PC-3 (cell line): Measurements from ENCODE around the gene CTDSP2. TPM values are rescaled to one million over a fixed set of nuclear protein-coding genes. Genes with fewer than 3 reads are reported as not detected.

Experiments
- ATAC-seq: fragments of 200-7000 bp; cut with Tn5 transposase; 2 replicates; pipeline ENCODE4 v1.9.1; 2020; ENCODE audit warnings: mild to moderate bottlenecking, moderate library complexity
- BruUV-seq: library from RNA; stranded (reverse); fragments of 400-500 nt; replicated peaks from 2 replicates; lab custom pipeline; 2021; lab: Mats Ljungman, UMichigan
- CTCF ChIA-PET: fragments of 300-600 bp; sonication (Branson Sonifier 250); formaldehyde crosslinking; loops from one replicate; lab custom pipeline; 2022; ENCODE audit warnings: antibody characterized with exemption; lab: Charles Lee
- POLR2A ChIA-PET: fragments of 300-600 bp; sonication (Branson Sonifier 250); formaldehyde crosslinking; loops from one replicate; lab custom pipeline; 2022; ENCODE audit warnings: antibody characterized with exemption; ENCODE audit not compliant: unreplicated experiment; lab: Charles Lee
- DNase-seq: peaks from one replicate; pipeline ENCODE4 v3.0.0-alpha.2; 2015
- H2AFZ ChIP-seq: fragments of 300-600 bp; sonication (generic); 2 replicates; pipeline ENCODE4 v1.6.0; 2016; ENCODE audit warnings: antibody characterized with exemption, low read length
- H3F3A ChIP-seq: fragments of 300-600 bp; sonication (generic); one replicate; pipeline ENCODE4 v1.6.0; 2017; ENCODE audit warnings: antibody characterized with exemption, low read length, control low read depth, mild to moderate bottlenecking; ENCODE audit not compliant: unreplicated experiment
- H3K27ac ChIP-seq: fragments of 300-600 bp; sonication (generic); 2 replicates; pipeline ENCODE4 v1.5.1; 2016; ENCODE audit warnings: mild to moderate bottlenecking, low read length
- H3K27me3 ChIP-seq: fragments of 300-600 bp; sonication (generic); 2 replicates; pipeline ENCODE4 v1.6.1; 2016; ENCODE audit warnings: low read length, mixed read lengths
- H3K36me3 ChIP-seq: fragments of 300-600 bp; sonication (generic); 2 replicates; pipeline ENCODE4 v1.6.1; 2016; ENCODE audit warnings: low read depth, mixed run types, low read length, mixed read lengths
- H3K4me1 ChIP-seq: fragments of 300-600 bp; sonication (generic); 2 replicates; pipeline ENCODE4 v1.5.1; 2016; ENCODE audit warnings: low read length; ENCODE audit not compliant: insufficient read depth
- H3K4me2 ChIP-seq: fragments of 300-600 bp; sonication (generic); 2 replicates; pipeline ENCODE4 v1.6.0; 2016; ENCODE audit warnings: low read length
- H3K4me3 ChIP-seq: fragments of 300-600 bp; sonication (generic); 2 replicates; pipeline ENCODE4 v1.5.1; 2016; ENCODE audit warnings: mild to moderate bottlenecking, low read length, mixed read lengths
- H3K79me2 ChIP-seq: fragments of 300-600 bp; sonication (generic); 2 replicates; pipeline ENCODE4 v1.6.1; 2017; ENCODE audit warnings: low read length, mixed read lengths
- H3K9ac ChIP-seq: fragments of 300-600 bp; sonication (generic); 2 replicates; pipeline ENCODE4 v1.6.0; 2016; ENCODE audit warnings: mild to moderate bottlenecking, low read length
- H3K9me2 ChIP-seq: fragments of 300-600 bp; sonication (generic); replicated peaks from 2 replicates; pipeline ENCODE4 v1.6.1; 2016; ENCODE audit warnings: mixed run types, low read length, mixed read lengths
- H3K9me3 ChIP-seq: fragments of 300-600 bp; sonication (generic); 2 replicates; pipeline ENCODE4 v1.6.1; 2016; ENCODE audit warnings: low read length, mixed read lengths
- H4K20me1 ChIP-seq: fragments of 300-600 bp; sonication (generic); 2 replicates; pipeline ENCODE4 v1.6.1; 2016; ENCODE audit warnings: low read length, mixed read lengths
- EZH2 ChIP-seq: fragments of 300-600 bp; sonication (generic); IDR thresholded peaks from one replicate; pipeline ENCODE4 v1.6.1; 2017; ENCODE audit warnings: antibody characterized with exemption, mild to moderate bottlenecking, low read length; ENCODE audit not compliant: unreplicated experiment
- EZH2phosphoT487 ChIP-seq: fragments of 300-600 bp; sonication (generic); IDR thresholded peaks from 2 replicates; pipeline ENCODE4 v1.6.1; 2018; ENCODE audit warnings: mild to moderate bottlenecking, antibody characterized with exemption, low read length, borderline replicate concordance
- intact Hi-C: fragments of 100-400 bp; cut with micrococcal nuclease; formaldehyde crosslinking; loops from 2 replicates; pipeline ENCODE4 v1.9.0; 2023
- total RNA-seq: library from RNA; depleted of rRNA; stranded (reverse); fragments of >200 nt; gene quantifications from 2 replicates; pipeline ENCODE4 v1.2.3, GENCODE V29; 2014
- TF ChIP-seq, protein P1 (sequence below): fragments of 300-600 bp; sonication (generic); conservative IDR thresholded peaks from 2 replicates; pipeline ENCODE4 v1.5.1; 2017; ENCODE audit warnings: antibody characterized with exemption, low read depth, mild to moderate bottlenecking, low read length

The CTDSP2 gene
- total RNA-seq, 1 experiment from 2014 or later, result 39.4 TPM

DNA sequence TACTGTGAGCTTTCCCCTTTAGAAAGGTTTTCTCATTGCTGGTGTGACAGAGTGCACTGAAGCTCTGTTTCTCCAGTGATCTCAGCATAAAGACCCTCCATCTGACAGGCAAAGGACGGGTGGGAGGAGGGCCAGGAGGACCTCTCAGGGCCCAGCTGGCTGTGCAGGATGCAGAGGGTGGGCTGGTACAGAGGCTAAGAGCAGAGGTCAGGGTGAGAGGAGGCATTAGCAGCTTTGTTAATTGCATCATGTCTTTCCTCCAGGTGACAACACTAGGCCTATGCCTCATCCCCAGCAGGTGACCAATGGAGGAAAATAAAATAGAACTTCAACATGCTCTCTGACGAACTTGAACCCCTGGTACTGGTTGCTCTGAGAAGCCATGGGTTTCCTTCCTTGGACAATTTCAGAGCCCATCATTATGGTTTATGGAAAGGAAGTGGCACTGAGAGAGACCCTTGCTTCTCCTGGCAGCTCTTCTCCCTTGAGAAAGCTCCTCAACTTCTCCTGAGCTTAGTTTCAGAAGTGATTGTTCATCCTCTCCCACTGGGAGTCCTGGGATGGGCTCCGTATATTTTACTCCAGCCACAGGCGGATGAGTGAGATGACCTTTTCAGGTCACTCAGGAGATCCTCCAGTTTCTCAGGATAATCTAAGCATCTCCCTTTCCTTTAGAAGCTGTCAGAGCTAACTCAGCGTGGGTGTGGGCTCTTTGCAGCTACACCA is 49.0 kb upstream of the CTDSP2 start:
- Histone ChIP-seq H4K20me1 (no peaks in the 10 kb centered on the region), H2AFZ (no peak overlapping the region), H3K27ac (no peak overlapping the region), H3K9ac (no peak overlapping the region), H3K4me2 (no peak overlapping the region), H3K9me3 (no peaks in the 10 kb centered on the region), H3K9me2 (no peaks in the 10 kb centered on the region), H3K4me1 (peaks cover 35% of the 10 kb centered on the region), H3K79me2 (no peaks in the 10 kb centered on the region), H3K36me3 (no peaks in the 10 kb centered on the region), H3K27me3 (no peaks in the 10 kb centered on the region), H3F3A (peaks cover 13% of the 10 kb centered on the region), H3K4me3 (no peak overlapping the region)
- TF ChIP-seq EZH2phosphoT487, result no peak
- no peak for TF ChIP-seq EZH2
- TF ChIP-seq, protein P1, sequence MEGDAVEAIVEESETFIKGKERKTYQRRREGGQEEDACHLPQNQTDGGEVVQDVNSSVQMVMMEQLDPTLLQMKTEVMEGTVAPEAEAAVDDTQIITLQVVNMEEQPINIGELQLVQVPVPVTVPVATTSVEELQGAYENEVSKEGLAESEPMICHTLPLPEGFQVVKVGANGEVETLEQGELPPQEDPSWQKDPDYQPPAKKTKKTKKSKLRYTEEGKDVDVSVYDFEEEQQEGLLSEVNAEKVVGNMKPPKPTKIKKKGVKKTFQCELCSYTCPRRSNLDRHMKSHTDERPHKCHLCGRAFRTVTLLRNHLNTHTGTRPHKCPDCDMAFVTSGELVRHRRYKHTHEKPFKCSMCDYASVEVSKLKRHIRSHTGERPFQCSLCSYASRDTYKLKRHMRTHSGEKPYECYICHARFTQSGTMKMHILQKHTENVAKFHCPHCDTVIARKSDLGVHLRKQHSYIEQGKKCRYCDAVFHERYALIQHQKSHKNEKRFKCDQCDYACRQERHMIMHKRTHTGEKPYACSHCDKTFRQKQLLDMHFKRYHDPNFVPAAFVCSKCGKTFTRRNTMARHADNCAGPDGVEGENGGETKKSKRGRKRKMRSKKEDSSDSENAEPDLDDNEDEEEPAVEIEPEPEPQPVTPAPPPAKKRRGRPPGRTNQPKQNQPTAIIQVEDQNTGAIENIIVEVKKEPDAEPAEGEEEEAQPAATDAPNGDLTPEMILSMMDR, result no peak
- ChIA-PET POLR2A (interaction anchor here (0.6 to 0.7 kb wide), 2 partner anchors 34 to 43 kb away, joined by 3 read pairs; no protein-coding TSS in a partner anchor), CTCF (no interaction called here)
- intact Hi-C loops, result no loop called here
- DNase-seq, result no peak
- ATAC-seq, result no peak
- BruUV-seq, result no TSS peak

DNA sequence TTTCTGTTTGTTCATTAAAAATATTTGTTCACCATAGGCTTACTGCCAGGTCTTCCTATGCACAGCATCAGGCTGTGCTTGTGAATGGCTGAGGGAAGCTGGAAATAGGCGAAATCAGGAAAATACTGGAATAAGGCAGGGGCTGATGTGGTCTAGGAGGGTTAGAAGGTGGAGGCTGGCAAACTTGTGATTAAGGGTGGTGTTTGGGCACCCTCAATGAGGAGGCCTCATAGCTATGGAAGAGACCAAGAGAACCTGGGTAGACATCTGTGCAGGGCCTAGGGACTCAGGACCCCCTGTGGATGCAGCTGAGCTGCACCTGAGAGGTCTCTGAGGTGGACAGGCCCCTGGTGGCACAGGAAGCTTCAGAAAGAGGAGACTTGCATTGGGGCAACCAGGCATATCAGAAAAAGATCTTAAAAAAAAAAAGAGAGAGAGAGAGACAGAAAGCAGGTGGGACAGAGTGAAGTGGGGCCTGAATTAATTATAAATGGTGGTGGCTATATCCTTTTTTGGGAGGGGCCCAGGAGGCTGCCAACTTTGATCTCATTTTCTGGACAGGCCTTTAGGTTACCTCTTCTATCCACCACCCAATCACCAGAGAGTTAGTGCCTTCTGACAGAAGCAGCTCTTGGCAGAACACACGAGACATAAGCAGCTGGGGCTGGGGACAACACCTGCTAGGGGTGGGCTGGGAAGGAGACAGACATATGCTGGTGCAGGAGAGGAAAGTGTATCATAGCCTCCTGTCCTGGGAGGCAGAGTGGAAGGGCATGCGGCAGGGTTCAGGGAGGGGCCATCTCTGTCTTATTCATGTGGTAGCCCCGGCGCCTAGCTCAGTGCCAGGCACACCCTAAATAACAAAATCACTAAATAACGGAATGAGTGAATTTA is 48.1 kb upstream of the CTDSP2 start:
- H2AFZ ChIP-seq, result no peak overlapping the region
- BruUV-seq, result no TSS peak

More for the DNA sequence above, 48.1 kb upstream of the CTDSP2 start:
- no peaks in the 10 kb centered on the region for H3K27me3 ChIP-seq
- H3K4me3 ChIP-seq, result no peak overlapping the region
- H3K9me3 ChIP-seq, result no peaks in the 10 kb centered on the region
- H3F3A ChIP-seq, result peaks cover 14% of the 10 kb centered on the region
- POLR2A ChIA-PET, result no interaction called here
- CTCF ChIA-PET, result no interaction called here
- H4K20me1 ChIP-seq, result no peaks in the 10 kb centered on the region
- H3K4me1 ChIP-seq, result peaks cover 42% of the 10 kb centered on the region
- no peak overlapping the region for H3K27ac ChIP-seq
- no peaks in the 10 kb centered on the region for H3K9me2 ChIP-seq
- DNase-seq (no peak), ATAC-seq (no peak)
- intact Hi-C loops, result no loop called here
- H3K9ac ChIP-seq, result no peak overlapping the region
- no peaks in the 10 kb centered on the region for H3K79me2 ChIP-seq
- TF ChIP-seq, protein P1, result no peak
- TF ChIP-seq EZH2 (no peak), EZH2phosphoT487 (no peak)
- H3K4me2 ChIP-seq, result no peak overlapping the region
- H3K36me3 ChIP-seq, result no peaks in the 10 kb centered on the region
